GM19099 (cell line): Measurements from ENCODE around the gene NPAS1.

ENCODE experiments used
- POLR2A ChIP-seq: IDR thresholded peaks from 3 replicates; pipeline ENCODE4 v1.6.1; 2011; ENCODE audit warnings: low read depth; ENCODE audit not compliant: insufficient read length; ENCODE audit errors: extremely low read depth

NPAS1 gene

GRCh38 chr19:47072323-47072722 lies 52.7 kb downstream of the NPAS1 start:
- no peak for TF ChIP-seq POLR2A

GRCh38 chr19:47073574-47073973 lies 53.9 kb downstream of the NPAS1 start:
- TF ChIP-seq POLR2A: no peak

GRCh38 chr19:47074621-47075020 lies 55.0 kb downstream of the NPAS1 start:
- TF ChIP-seq POLR2A: no peak

GRCh38 chr19:47075179-47075810 lies 55.7 kb downstream of the NPAS1 start:
- TF ChIP-seq POLR2A: no peak

- no peak for TF ChIP-seq POLR2A
These were observed 56.3 kb downstream of the NPAS1 start for GRCh38 chr19:47075941-47076340.

- TF ChIP-seq POLR2A: no peak
These were observed 61.5 kb downstream of the NPAS1 start for GRCh38 chr19:47081095-47081494.

GRCh38 chr19:47082493-47082892 lies 62.9 kb downstream of the NPAS1 start:
- no peak for TF ChIP-seq POLR2A

GRCh38 chr19:47084879-47085439 lies 65.3 kb downstream of the NPAS1 start:
- TF ChIP-seq POLR2A: no peak

- no peak for TF ChIP-seq POLR2A
These were observed 66.6 kb downstream of the NPAS1 start for GRCh38 chr19:47086280-47086679.

- TF ChIP-seq POLR2A: no peak
These were observed 70.2 kb downstream of the NPAS1 start for GRCh38 chr19:47089767-47090350.

- TF ChIP-seq POLR2A: no peak
These were observed 73.6 kb downstream of the NPAS1 start for GRCh38 chr19:47093254-47093653.

- peak; percentile 33 for TF ChIP-seq POLR2A
These were observed 74.2 kb downstream of the NPAS1 start for GRCh38 chr19:47093841-47094240.

GRCh38 chr19:47094557-47095475 lies 75.2 kb downstream of the NPAS1 start:
- TF ChIP-seq POLR2A: no peak
